Ecto neural progenitor cell (in vitro differentiated cells): ENCODE measurements around the gene TTC3.
"Not testable (repeated sequence)": the region's sequence is repeated elsewhere in the genome, so short reads cannot be mapped to it uniquely, and the experiment has no call there.

Experiments used
- DNase-seq: peaks from one replicate; pipeline ENCODE4 v3.0.0-alpha.2; 2018; ENCODE audit warnings: low spot score

TTC3 gene

GRCh38 chr21:37093977-37094376 lies 20.9 kb downstream of the TTC3 start:
- DNase-seq, result no peak

GRCh38 chr21:37095821-37096220 lies 22.8 kb downstream of the TTC3 start:
- no peak for DNase-seq

- DNase-seq, result no peak
Measured at GRCh38 chr21:37098751-37099150, 25.7 kb downstream of the TTC3 start.

- DNase-seq, result no peak
Measured at GRCh38 chr21:37100316-37100715, 27.3 kb downstream of the TTC3 start.

GRCh38 chr21:37101384-37101783 lies 28.3 kb downstream of the TTC3 start:
- no peak for DNase-seq

GRCh38 chr21:37102746-37103145 lies 29.7 kb downstream of the TTC3 start:
- DNase-seq, result not testable (repeated sequence)

GRCh38 chr21:37106998-37107397 lies 33.9 kb downstream of the TTC3 start:
- DNase-seq, result no peak

- DNase-seq, result not testable (repeated sequence)
Measured at GRCh38 chr21:37111029-37111428, 38.0 kb downstream of the TTC3 start.

GRCh38 chr21:37114301-37114700 lies 41.2 kb downstream of the TTC3 start:
- DNase-seq, result not testable (repeated sequence)

GRCh38 chr21:37116459-37116858 lies 43.4 kb downstream of the TTC3 start:
- not testable (repeated sequence) for DNase-seq

GRCh38 chr21:37117204-37117603 lies 44.1 kb downstream of the TTC3 start:
- no peak for DNase-seq

- no peak for DNase-seq
Measured at GRCh38 chr21:37118187-37118826, 45.3 kb downstream of the TTC3 start.

- peak; percentile 46 for DNase-seq
Measured at GRCh38 chr21:37119421-37120218, 46.6 kb downstream of the TTC3 start.

GRCh38 chr21:37128076-37128475 lies 55.0 kb downstream of the TTC3 start:
- DNase-seq, result no peak

- no peak for DNase-seq
Measured at GRCh38 chr21:37130971-37131370, 57.9 kb downstream of the TTC3 start.

- no peak for DNase-seq
Measured at GRCh38 chr21:37136261-37136660, 63.2 kb downstream of the TTC3 start.

- DNase-seq, result no peak
Measured at GRCh38 chr21:37136744-37137143, 63.7 kb downstream of the TTC3 start.

- no peak for DNase-seq
Measured at GRCh38 chr21:37139154-37139553, 66.1 kb downstream of the TTC3 start.

GRCh38 chr21:37139902-37140301 lies 66.8 kb downstream of the TTC3 start:
- no peak for DNase-seq

GRCh38 chr21:37143392-37143791 lies 70.3 kb downstream of the TTC3 start:
- DNase-seq, result not testable (repeated sequence)

GRCh38 chr21:37145635-37146111 lies 72.6 kb downstream of the TTC3 start:
- no peak for DNase-seq

GRCh38 chr21:37146320-37147235 lies 73.5 kb downstream of the TTC3 start:
- DNase-seq, result no peak
